GM18517 (cell line): ENCODE data around the gene CERS5.
"Not testable (repeated sequence)": the region's sequence is repeated elsewhere in the genome, so short reads cannot be mapped to it uniquely, and the experiment has no call there.

Source experiments
- ATAC-seq: cut with Tn5 transposase; IDR thresholded peaks from one replicate; pipeline ENCODE4 v1.9.1; 2021; ENCODE audit warnings: mild to moderate bottlenecking, moderate library complexity; ENCODE audit not compliant: unreplicated experiment

The CERS5 gene

DNA sequence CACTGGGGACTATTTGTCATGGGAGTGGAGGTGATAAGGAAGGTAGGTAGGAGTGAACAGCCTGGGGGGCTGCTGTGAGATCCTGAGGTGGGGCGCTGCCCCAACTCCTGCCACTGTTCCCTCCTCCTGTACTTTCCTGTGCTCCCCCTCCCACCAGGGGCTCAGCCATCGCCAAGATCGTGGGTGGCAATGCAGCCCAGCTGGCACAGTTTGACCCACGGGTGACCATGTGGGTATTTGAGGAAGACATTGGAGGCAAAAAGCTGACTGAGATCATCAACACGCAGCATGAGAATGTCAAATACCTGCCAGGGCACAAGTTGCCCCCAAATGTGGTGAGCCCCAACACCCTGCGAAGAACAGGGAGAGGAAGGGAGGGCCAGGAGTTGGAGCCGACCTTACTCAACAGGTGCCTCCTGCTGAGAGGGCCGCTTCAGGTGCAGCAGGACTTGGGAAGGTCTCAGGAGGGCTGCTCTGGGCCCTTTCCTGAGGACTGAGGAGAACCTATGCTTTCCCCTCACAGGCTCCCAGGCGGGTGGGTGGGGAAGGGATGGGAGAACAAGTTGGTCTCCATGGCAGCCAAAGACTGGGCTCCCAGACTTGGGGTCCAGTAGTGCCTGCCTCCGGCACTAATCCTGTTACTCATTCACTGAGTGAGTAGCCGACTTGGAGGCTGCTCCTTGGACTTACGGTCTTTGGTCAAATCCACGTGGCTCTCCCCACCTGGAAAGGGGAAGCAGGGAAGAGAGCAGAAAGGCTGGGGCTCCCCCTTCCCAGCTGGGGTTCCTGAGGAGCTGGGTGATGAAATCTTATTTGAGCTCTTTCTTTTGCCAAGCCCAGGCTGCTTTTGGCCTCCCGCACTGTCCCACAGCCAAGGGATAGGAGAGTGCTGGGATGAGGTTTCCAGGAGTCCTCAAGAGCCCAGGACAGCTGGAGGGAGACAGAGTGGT lies 62.5 kb downstream of the CERS5 start:
- no peak for ATAC-seq

DNA sequence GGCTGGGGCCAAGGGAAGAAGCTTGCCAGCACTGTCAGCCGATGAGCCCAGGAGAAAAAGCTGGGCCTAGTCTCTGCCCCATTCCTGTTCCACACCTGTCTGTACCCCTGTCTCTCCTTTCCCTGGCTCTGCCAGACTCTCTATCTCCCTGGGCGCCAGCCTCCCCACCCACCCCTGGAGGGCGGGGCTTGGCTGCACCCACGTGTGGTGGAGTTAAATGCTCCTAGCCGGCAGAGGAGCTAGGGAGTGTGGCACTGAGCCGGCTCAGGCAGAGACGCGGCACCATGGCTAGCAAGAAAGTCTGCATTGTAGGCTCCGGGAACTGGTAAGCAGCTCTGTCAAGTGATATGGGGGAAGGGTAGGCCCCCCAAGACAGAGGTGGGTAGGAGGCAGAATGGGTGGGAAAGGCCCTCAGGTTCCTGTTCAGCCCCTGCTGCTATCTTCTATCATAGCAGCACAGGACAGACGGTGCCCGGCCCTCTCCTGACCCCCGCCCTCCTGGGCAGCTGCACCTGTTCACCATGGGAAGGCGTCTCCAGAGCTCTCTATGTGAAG lies 63.3 kb downstream of the CERS5 start, which contains the start of gene GPD1:
Gene GPD1 (plus strand): TSS at position 242 of the 555 bp plus-strand sequence. CDS start 43 bp downstream, at position 285.
- no peak for ATAC-seq

DNA sequence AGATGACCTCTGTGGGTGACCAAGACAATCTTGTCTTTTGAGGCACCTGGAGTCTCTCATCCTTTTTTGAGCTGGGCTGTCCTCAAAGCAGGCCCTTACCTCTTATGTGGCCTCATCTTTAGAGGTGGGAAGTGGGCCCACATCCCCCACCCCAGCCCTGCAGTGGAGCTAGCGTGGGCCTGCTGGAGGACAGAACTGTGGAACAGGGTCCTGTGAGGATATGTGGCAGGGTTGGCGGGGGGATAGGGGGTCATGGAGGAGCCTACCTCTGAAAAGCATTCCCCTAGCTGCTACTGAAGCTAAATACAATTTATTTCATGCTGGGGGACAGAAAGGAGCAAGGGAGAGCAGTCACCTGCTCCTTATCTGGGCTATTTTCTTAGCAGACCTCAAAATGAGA lies 63.8 kb downstream of the CERS5 start:
- ATAC-seq: no peak

DNA sequence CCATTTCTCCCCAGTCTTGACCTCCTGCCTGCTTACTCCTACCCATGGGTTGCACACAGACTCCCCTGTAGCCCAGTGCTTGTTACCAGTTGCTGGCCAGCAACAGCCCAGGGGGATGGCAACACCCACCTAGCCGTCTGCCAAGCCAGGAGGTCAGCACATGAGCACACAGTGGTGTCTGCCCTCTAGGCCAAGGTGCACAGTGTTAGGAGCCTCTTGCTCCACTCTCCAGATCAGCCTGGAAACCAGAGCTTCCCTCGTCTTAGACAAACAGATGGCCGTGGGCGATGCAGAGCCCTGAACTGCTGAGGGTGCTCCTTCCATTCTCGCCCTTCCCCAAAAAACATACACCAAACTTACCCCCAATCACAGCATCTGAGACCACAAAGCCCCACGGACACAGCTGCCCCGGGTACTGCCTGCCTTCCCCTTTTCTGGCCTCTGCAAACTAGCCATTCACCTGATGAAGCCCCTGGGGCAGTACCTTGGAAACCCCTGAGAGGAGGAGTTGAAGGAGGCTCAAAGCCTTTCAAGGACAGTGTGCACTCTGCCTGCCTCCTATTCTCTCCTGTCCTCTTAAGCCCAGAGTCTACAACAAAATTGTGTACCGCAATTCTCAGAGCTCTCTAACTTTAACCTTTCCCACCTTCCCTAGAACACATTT lies 64.4 kb downstream of the CERS5 start:
- no peak for ATAC-seq

DNA sequence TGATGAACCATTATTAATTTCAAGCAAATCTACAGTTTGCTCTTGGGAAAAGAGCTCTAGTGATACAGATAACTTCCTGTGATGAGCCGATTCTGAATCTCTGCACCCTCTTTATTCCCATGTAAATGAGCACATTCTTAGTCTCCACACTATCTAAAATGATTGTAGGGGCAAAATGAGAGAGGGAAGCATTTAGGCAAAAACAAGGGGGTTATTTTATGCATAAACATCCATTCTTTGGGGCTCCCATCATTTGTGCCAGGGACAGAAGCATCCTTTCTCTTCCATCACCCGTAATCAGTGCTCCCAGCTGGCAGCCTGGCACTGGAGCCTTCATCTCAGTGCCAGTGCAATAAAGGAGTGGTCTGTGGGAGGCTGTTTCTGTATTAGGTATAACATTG lies 65.0 kb downstream of the CERS5 start:
- no peak for ATAC-seq

DNA sequence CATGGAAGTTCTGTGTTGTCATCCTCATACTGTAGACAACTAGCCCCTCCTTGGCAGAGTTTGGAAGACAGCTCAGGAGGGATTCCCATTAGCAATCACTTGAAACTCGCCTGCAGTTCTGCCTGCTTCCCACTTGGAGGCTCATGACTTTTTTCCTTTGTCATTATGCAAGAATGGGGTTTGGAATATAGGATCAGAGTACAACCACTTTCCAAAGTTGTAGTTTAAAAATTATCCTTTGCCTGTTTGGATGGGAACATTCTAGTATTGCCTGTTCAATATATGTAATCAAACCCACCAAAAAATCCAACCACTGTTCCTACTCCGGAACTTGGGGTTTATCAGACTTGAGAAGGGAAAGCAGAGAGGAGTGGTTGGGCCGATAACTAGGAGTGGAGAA lies 65.5 kb downstream of the CERS5 start:
- no peak for ATAC-seq

DNA sequence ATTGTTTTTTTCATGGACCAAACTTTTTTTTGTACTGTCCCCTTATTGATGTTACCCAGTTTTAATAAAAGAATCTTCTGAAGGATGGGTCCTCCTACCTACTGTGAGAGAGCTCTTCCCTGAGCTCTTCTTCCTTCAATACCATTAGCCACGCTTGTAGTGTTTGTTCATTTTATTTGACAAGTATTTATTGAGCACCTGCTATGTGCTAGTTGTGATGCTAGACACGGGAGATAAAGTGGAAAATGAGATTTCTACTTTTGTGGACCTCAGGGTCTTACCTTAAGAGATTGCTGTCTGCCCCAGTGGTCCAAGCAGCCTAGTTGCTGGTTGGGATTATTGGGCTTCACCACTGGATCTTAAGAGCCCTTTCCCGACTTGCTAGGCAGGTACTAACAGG lies 66.6 kb downstream of the CERS5 start:
- ATAC-seq: no peak

DNA sequence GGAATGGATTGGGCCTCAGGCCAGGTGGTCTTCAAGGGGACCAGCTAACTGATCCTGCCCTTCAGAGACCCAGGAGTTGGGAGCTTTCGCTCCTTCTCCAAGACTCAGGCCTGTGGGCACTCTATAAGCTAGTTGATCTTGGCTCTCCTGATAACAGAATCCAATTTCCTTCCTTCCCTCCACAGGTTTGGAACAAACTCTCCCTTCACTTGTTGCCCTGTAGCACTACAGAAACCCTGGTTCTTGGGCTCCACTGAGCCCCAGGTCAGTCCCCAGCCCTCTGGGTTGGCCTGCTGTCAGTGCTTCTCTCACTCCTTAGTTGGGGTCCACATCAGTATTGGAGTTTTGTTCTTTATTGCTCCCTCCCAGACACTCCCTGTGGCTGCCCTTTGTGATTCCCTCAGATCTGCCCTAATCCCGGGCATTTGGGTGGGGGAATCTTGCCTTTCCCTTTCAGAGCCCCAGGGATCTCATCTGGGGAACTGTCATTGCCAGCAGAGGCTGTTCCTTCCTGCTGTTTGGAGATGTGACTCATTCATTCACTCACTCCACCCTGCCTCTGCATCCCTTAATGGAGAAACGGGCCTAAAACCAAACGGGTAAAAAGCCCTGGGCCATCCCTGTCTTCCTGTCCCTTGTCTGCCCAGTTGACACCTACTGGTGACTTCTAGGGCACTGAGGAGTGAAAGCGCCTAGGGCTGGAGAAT lies 67.7 kb downstream of the CERS5 start:
- ATAC-seq: no peak

DNA sequence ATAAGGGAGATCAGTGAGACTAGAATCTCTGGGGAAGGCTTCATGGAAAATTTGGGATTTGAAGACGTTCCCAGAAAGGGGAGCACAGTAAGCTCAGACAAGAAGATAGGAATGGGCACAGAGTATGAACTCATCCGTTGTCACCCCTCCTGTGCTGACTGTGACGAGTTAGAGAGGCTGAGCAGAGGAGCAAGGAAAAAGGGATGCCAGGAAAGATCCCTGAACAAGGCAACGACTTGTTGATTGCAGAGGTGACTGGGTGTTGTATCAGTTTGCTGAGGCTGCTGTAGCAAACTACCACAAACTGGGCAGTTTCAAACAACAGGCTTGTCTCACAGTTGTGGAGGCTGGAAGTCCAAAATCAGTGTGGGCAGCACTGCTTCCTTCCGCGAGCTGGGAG lies 69.2 kb downstream of the CERS5 start:
- ATAC-seq: no peak

DNA sequence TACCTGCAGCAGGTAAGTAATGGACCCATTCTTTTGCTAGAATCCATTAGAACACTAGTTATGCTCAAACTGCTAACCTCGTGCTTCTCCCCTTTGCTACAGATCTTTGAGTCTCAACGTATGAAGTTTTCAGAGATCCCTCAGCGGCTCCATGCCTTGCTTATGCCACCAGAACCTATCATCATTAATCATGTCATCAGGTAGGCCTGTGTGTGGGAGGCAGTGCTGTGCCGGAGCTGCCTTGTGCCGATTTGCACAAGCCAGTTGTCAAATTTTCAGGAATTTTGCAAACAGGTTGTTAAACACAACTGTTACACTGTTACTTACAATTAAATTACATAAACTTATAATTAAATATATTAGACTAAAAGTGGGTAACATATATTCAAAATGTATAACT lies 76.8 kb downstream of the CERS5 start:
- no peak for ATAC-seq

DNA sequence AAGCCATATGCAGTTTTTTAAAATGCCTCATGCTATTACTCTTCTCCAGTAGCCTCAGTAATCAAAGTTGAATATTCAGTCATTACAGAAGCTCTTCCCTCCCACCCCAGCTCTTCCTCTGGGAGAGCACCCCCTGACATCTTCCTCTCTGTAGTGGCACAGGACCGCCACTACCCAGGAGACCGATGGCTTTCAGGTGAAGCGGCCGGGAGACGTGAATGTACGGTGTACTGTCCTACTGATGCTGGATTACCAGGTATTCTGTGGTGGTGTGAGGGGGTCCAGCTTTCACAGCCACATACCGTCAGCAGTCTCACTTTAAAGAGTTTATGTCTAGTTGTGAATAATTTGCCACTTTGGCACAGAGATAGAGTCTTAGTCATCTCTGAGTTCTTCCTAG lies 77.4 kb downstream of the CERS5 start:
- ATAC-seq: no peak

DNA sequence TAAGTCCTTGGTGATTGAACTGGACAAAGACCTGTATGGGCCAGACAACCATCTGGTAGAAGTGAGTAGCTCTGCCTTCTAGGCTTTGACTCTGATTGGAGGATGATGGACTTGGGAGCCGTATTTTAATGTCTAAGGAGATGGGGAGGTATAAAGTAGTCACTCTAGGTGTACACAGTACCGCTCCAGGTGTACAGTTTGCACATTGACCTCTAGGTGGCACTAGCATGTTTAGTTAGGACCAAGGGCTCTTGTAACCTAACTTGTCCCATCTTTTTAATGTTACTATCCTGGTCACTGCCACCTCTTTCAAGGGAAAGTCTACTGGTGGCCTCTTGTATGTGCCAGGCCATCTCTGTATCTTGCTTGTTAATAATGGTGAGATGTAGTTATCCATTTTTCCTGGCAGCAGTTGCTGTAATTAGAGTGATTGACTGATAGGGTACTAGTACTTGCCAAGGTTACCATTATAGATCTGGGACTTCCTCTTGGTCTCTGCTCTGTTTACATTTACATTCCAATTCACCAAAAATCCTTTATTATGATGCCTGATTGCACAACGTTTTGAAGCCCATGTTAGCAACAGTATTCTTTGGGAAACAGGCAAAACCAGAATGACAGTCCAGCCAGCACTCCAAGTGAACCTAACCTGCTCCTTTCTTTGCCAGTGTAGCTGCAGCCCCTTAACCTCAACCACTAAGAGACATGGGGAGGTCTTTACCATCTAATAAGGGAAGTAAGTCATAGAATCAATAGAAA lies 78.4 kb downstream of the CERS5 start:
- ATAC-seq: peak; percentile 36

DNA sequence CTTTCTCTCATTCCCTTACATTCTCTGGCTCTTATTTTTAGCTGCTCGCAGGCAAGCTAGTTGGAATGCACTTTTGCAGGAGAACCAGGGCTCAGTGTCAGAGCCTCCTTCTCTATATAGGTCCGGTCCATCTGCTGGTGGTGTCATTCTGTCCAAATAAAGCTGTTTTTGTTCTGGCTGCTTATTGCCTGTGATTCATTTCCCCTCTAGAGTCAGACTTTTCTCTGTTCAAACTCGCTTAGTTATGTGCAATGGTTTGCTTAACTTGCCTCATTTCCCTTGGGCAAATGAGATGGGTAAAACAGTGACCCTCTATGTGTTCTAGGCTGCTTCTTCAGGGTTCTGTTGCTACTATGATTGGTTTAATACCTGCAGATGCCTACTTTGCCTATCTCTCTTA lies 79.2 kb downstream of the CERS5 start:
- ATAC-seq: no peak

DNA sequence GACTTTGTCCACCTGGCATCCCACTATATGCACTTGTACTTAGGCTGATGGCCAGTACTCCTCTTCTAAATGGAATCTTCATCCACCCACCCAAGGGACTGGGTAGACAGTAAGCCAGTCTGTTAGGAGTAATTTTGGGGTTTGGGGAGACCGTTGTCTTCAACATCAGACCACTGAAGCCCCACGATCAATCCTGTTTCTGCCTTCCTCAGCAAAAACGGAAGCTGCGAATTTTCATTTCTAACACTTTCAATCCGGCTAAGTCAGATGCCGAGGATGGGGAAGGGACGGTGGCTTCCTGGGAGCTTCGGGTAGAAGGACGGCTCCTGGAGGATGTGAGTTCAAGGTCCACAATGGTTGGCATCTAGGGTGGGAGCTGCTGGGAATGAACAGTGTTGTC lies 80.0 kb downstream of the CERS5 start:
- no peak for ATAC-seq

DNA sequence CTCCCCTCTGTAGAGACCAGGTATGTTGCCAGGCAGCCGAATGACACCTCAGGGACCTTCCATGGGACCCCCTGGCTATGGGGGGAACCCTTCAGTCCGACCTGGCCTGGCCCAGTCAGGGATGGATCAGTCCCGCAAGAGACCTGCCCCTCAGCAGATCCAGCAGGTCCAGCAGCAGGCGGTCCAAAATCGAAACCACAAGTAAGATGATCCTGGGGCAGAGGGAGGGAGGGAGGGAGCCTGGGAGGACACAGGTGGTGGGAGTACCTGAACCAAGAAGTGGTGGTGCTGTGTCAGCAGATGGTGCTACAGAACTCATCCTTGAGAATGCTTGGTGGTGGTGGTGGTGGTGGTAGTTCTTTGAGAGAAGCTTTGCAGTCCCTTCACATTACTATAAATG lies 81.0 kb downstream of the CERS5 start:
- ATAC-seq: no peak

DNA sequence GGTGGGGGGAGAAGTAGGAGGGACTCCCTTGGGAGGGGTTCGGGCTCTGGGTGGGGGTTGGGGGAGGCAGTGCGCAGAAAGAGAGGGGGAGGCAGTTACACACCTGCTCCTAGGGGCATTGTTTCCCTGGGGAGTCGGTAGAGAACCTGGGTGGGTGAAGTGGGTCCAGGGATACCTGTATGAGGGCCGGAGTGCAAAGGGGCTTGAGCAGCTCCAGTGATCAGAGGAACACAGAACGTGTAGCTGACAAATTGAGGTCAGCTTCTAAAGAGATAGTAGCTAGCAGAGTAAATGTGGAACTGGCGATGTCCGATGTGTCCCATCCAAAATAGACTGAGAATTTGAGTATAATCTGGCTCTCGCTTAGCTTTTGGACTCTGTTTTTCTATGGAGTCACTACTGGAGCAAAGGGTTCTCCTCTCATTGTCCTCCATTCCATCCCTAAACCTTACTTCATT lies 81.5 kb downstream of the CERS5 start:
- ATAC-seq: no peak

DNA sequence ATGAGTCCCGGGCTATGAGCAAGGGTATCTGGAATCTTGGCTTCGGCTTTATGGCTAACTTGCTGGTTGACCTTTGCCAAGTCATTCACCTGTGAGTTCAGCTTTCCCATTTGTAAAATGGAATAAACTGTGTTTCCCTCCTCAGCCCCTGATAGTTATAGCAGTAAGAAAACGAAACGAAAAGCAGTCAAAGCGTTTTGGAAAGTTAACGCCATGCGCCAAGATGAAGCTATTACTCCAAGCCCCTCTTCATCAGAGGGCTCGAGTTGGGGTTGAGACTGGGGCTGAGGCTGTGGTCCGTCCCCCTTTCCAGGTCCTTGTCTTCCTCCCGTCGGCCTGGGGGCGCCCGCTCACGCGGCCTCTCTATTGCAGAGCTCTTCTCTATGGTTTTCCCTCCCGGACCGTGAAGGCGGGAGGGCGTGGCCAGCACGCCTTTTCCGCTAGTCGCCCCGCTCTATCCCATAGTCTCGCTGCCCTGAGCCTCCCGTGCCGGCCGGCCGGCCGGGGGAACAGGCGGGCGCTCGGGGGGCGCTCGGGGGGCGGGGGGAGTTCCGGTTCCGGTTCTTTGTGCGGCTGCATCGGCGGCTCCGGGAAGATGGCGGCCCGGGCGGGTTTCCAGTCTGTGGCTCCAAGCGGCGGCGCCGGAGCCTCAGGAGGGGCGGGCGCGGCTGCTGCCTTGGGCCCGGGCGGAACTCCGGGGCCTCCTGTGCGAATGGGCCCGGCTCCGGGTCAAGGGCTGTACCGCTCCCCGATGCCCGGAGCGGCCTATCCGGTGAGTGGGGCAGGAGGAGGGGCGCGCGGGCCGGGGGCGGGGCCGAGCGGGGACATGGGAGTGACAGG lies 82.2 kb downstream of the CERS5 start, which contains the start of gene SMARCD1:
Gene SMARCD1 (plus strand): TSS at position 568 of the 840 bp plus-strand sequence. CDS start 28 bp downstream, at position 596.
- peak; percentile 62 for ATAC-seq

DNA sequence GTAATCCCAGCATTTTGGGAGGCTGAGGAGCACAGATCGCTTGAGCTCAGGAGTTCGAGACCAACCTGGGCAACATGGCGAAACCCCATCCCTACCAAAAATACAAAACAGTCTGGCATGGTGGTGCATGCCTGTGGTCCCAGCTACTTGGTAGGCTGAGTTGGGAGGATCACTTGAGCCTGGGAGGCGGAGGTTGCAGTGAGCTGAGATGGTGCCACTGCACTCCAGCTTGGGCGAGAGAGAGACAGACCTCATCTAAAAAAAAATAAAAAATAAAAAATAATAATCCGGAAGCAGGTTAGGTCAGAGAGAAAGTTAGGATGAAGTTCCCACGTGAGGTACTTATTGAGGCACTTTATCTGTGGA lies 82.8 kb downstream of the CERS5 start:
- ATAC-seq: not testable (repeated sequence)

DNA sequence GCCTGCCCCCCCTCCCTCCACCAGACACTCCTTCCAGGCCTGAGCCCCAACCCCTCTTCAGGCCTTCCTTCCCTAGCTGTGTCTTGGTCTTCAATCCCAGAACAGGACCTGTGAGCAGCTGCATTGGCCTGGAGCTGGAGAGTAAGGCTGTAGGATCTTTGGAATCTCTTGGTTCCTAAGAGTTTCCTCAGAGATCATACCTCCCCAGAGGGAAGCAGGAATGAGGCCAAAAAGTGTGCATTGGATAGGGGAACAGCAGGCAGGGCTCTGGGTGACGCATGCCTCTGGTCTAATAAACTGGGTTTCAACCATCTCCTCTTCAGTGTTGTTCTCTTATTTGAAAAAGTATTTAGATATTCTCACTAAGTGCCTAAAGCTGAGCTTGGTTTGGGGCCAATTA lies 83.9 kb downstream of the CERS5 start:
- no peak for ATAC-seq
